Endodermal cell (in vitro differentiated cells): ENCODE results near the gene HEG1. TPM values are rescaled to one million over a fixed set of nuclear protein-coding genes. Genes with fewer than 3 reads are reported as not detected.
A peak's percentile ranks its signal among the peaks of the same experiment; 100 is the strongest.

Experiments
- DNase-seq: peaks from one replicate; pipeline ENCODE4 v3.0.0-alpha.2; 2017
- H3K27ac ChIP-seq: 2 replicates; pipeline ENCODE4 v1.5.1; 2013; ENCODE audit warnings: mild to moderate bottlenecking, low read depth, low read length, moderate library complexity
- H3K27me3 ChIP-seq: 2 replicates; pipeline ENCODE4 v1.6.1; 2013; ENCODE audit warnings: mild to moderate bottlenecking, low read length, moderate library complexity; ENCODE audit not compliant: insufficient read depth, control insufficient read depth, poor library complexity, severe bottlenecking
- H3K36me3 ChIP-seq: 2 replicates; pipeline ENCODE4 v1.7.0; 2013; ENCODE audit warnings: mild to moderate bottlenecking, low read length, moderate library complexity; ENCODE audit not compliant: control insufficient read depth, insufficient read depth
- H3K4me1 ChIP-seq: one replicate; pipeline ENCODE4 v1.7.0; 2013; ENCODE audit warnings: low read length; ENCODE audit not compliant: control insufficient read depth, insufficient read depth
- H3K4me3 ChIP-seq: 2 replicates; pipeline ENCODE4 v1.5.1; 2013; ENCODE audit warnings: mild to moderate bottlenecking, low read length, moderate library complexity
- H3K9ac ChIP-seq: 2 replicates; pipeline ENCODE4 v1.6.1; 2013; ENCODE audit warnings: mild to moderate bottlenecking, low read length, moderate library complexity; ENCODE audit not compliant: poor library complexity, severe bottlenecking; ENCODE audit errors: extremely low read depth
- H3K9me3 ChIP-seq: 2 replicates; pipeline ENCODE4 v1.6.1; 2013; ENCODE audit warnings: mild to moderate bottlenecking, low read length, moderate library complexity; ENCODE audit not compliant: control insufficient read depth
- H3K27ac Mint-ChIP-seq: 2 replicates; pipeline ENCODE4 v1.8.0; 2020; ENCODE audit warnings: mixed read lengths
- H3K27me3 Mint-ChIP-seq: 2 replicates; pipeline ENCODE4 v1.8.0; 2021; ENCODE audit warnings: mild to moderate bottlenecking, mixed read lengths; ENCODE audit not compliant: insufficient read depth
- H3K36me3 Mint-ChIP-seq: 2 replicates; pipeline ENCODE4 v1.8.0; 2020; ENCODE audit warnings: low read depth, mixed read lengths
- H3K4me1 Mint-ChIP-seq: 2 replicates; pipeline ENCODE4 v1.8.0; 2020; ENCODE audit warnings: mixed read lengths
- H3K4me3 Mint-ChIP-seq: 2 replicates; pipeline ENCODE4 v1.8.0; 2020; ENCODE audit warnings: mild to moderate bottlenecking, moderate library complexity, mixed read lengths
- H3K9me3 Mint-ChIP-seq: 2 replicates; pipeline ENCODE4 v1.8.0; 2020; ENCODE audit warnings: mild to moderate bottlenecking, mixed read lengths
- whole genome bisulfite sequencing, 2 experiments: methylation state at CpG; one replicate each; pipeline versions ENCODE4 v1.1.5 to v1.1.7; 2013; ENCODE audit warnings: missing lambda C conversion rate in 2 of 2, mixed read lengths in 1 of 2; ENCODE audit not compliant: insufficient coverage in 1 of 2, insufficient read length in 1 of 2; 5-methylcytosine and 5-hydroxymethylcytosine counted together
- total RNA-seq, 2 donors: library from RNA; stranded (reverse); fragmentation: NEBNext Ultra II Directional in 1 of 2; extraction: Animal tissue kit (Norgen Biotek cat#: 25700) in 1 of 2; gene quantifications; 2 replicates in 1 of 2; 3 replicates in 1 of 2; pipeline ENCODE4 v1.2.1, GENCODE V29; 2021
- TF ChIP-seq, protein P1 (sequence below): fragments of 200-600 bp; sonication (generic); conservative IDR thresholded peaks from 2 replicates; pipeline ENCODE4 v1.5.0; 2021; ENCODE audit warnings: antibody characterized with exemption, mild to moderate bottlenecking

Gene HEG1
- total RNA-seq, 2 donors from 2014 or later, result 25.5 to 27.0 TPM

DNA sequence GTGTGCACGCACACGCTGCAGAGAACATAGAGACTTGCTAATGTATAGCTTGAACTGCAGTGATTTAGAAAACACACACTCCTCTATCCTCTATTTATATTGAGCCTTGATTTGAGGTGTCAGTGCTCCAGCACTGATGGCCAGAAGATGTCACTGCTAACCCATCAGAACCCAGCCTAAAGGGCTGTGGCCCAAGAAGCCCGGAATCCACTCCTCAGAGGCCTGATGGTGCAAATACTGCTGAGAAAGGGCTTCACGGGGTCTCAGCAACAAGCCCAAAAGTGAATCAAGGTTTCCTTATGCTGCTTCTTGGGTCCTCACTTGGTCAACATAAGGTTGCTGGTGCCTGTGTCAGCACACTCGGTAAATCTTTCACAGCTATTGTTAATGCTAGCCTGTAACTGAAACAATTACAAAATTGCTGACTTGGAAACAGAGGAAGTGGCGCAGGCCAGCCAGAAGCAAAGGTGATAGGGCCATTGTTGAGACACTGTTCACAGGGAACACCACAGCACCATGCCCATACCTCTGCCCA is 60.3 kb downstream of the HEG1 start:
- 77 to 78% methylated on average over 4 to 6 of the region's 6 CpGs for WGBS, 2 experiments
- no peaks in the 10 kb centered on the region for H3K9me3 Mint-ChIP-seq
- TF ChIP-seq, protein P1, sequence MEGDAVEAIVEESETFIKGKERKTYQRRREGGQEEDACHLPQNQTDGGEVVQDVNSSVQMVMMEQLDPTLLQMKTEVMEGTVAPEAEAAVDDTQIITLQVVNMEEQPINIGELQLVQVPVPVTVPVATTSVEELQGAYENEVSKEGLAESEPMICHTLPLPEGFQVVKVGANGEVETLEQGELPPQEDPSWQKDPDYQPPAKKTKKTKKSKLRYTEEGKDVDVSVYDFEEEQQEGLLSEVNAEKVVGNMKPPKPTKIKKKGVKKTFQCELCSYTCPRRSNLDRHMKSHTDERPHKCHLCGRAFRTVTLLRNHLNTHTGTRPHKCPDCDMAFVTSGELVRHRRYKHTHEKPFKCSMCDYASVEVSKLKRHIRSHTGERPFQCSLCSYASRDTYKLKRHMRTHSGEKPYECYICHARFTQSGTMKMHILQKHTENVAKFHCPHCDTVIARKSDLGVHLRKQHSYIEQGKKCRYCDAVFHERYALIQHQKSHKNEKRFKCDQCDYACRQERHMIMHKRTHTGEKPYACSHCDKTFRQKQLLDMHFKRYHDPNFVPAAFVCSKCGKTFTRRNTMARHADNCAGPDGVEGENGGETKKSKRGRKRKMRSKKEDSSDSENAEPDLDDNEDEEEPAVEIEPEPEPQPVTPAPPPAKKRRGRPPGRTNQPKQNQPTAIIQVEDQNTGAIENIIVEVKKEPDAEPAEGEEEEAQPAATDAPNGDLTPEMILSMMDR, result peak; percentile 86
- no peaks in the 10 kb centered on the region for H3K27me3 Mint-ChIP-seq
- peaks cover 42% of the 10 kb centered on the region for H3K4me1 Mint-ChIP-seq
- Histone ChIP-seq H3K4me1 (peaks cover 16% of the 10 kb centered on the region), H3K9me3 (no peaks in the 10 kb centered on the region), H3K4me3 (no peak overlapping the region), H3K9ac (no peak overlapping the region), H3K27me3 (no peaks in the 10 kb centered on the region), H3K36me3 (peaks cover 82% of the 10 kb centered on the region), H3K27ac (no peak overlapping the region)
- H3K36me3 Mint-ChIP-seq, result peaks cover 77% of the 10 kb centered on the region
- H3K4me3 Mint-ChIP-seq, result no peak overlapping the region
- DNase-seq, result peak; percentile 85
- H3K27ac Mint-ChIP-seq, result peak overlapping the region; percentile 66

GRCh38 chr3:124993466-124993865 is 62.3 kb downstream of the HEG1 start:
- no peak overlapping the region for H3K9ac ChIP-seq
- no peak overlapping the region for H3K4me3 ChIP-seq
- no peak for DNase-seq
- no peaks in the 10 kb centered on the region for H3K27me3 Mint-ChIP-seq
- H3K36me3 ChIP-seq, result peaks cover 79% of the 10 kb centered on the region
- H3K4me1 Mint-ChIP-seq, result peaks cover 26% of the 10 kb centered on the region
- H3K9me3 Mint-ChIP-seq, result no peaks in the 10 kb centered on the region
- no peak overlapping the region for H3K27ac Mint-ChIP-seq
- H3K4me1 ChIP-seq, result no peaks in the 10 kb centered on the region
- TF ChIP-seq, protein P1, result no peak
- H3K27me3 ChIP-seq, result no peaks in the 10 kb centered on the region
- WGBS, 2 experiments, result 90 to 94% methylated on average over 7 of the region's 7 CpGs
- H3K36me3 Mint-ChIP-seq, result peaks cover 83% of the 10 kb centered on the region
- H3K4me3 Mint-ChIP-seq, result no peak overlapping the region
- no peaks in the 10 kb centered on the region for H3K9me3 ChIP-seq
- H3K27ac ChIP-seq, result no peak overlapping the region

DNA sequence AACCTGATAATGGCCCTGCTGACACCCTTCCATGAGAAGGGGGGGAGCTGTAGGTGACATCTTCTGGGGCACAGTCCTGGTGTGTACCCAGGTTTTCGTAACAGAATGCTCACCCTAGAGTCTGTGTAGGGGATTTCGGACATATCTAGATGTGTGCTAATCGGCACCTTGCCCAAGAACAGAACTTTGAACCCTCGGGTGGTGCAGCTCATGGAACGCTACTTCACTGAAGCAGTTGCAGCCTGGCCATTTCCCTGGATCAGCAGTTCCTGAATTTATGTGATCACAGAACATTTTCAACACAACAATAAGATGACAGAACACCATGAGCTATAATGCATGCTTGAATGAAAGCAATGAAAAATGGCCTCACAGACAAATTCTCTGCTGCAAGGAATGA is 63.8 kb downstream of the HEG1 start:
- no peak for DNase-seq
- Mint-ChIP-seq H3K27ac (no peak overlapping the region), H3K36me3 (peaks cover 74% of the 10 kb centered on the region), H3K27me3 (no peaks in the 10 kb centered on the region), H3K9me3 (no peaks in the 10 kb centered on the region), H3K4me1 (peaks cover 23% of the 10 kb centered on the region), H3K4me3 (no peak overlapping the region)
- TF ChIP-seq, protein P1, result no peak
- 95 to 97% methylated on average over 5 of the region's 5 CpGs for WGBS, 2 experiments
- H3K36me3 ChIP-seq, result peaks cover 65% of the 10 kb centered on the region
- H3K9ac ChIP-seq, result no peak overlapping the region
- H3K9me3 ChIP-seq, result no peaks in the 10 kb centered on the region
- H3K4me1 ChIP-seq, result no peaks in the 10 kb centered on the region
- H3K4me3 ChIP-seq, result no peak overlapping the region
- no peak overlapping the region for H3K27ac ChIP-seq
- no peaks in the 10 kb centered on the region for H3K27me3 ChIP-seq
